BE2C (cell line): ENCODE data around the gene TMEM121B.

Source experiments
- DNase-seq: peaks from one replicate; pipeline ENCODE4 v3.0.0-alpha.2; 2020
- H3K27me3 ChIP-seq: fragments of 250-450 bp; sonication (Bioruptor Pico); 2 replicates; pipeline ENCODE4 v1.5.1; 2020; ENCODE audit warnings: mild to moderate bottlenecking
- H3K36me3 ChIP-seq: fragments of 250-450 bp; sonication (Bioruptor Pico); 2 replicates; pipeline ENCODE4 v1.5.1; 2020; ENCODE audit warnings: mild to moderate bottlenecking
- H3K4me1 ChIP-seq: fragments of 250-450 bp; sonication (Bioruptor Pico); 2 replicates; pipeline ENCODE4 v1.5.1; 2020
- H3K4me3 ChIP-seq: 2 replicates; pipeline ENCODE4 v1.5.1; 2011; ENCODE audit warnings: low read depth, low read length
- H3K9me3 ChIP-seq: fragments of 250-450 bp; sonication (Bioruptor Pico); 2 replicates; pipeline ENCODE4 v1.5.1; 2020
- CTCF ChIP-seq: IDR thresholded peaks from 2 replicates; pipeline ENCODE4 v1.5.1; 2012; ENCODE audit warnings: mild to moderate bottlenecking, low read depth, low read length

Gene TMEM121B

GRCh38 chr22:17115945-17116565 lies 5.1 kb downstream of the TMEM121B start:
- no peaks in the 10 kb centered on the region for H3K27me3 ChIP-seq
- H3K4me3 ChIP-seq, result no peak overlapping the region
- no peaks in the 10 kb centered on the region for H3K36me3 ChIP-seq
- no peak for TF ChIP-seq CTCF
- no peak for DNase-seq
- no peaks in the 10 kb centered on the region for H3K9me3 ChIP-seq
- no peaks in the 10 kb centered on the region for H3K4me1 ChIP-seq

DNA sequence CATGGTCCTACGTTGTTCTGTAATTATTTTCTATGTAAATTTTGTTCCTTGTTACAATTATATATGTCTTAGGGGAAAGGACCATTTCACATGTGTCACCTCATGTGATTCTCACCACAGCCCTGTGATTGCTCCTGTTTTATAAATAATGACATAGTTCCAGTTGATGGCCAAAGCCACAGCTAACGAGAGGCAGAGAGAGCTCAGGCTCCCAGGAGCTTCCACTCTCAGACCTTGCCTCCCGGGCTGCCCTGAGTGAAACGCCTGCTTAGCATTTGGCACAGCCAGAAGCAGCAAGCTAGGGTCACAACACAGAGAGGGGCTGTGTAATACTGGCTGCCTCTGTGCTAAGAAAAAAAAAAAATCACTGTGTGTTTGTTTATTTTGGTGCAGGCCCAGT lies 5.9 kb downstream of the TMEM121B start:
- Histone ChIP-seq H3K4me3 (no peak overlapping the region), H3K36me3 (no peaks in the 10 kb centered on the region), H3K9me3 (no peaks in the 10 kb centered on the region), H3K4me1 (no peaks in the 10 kb centered on the region), H3K27me3 (no peaks in the 10 kb centered on the region)
- TF ChIP-seq CTCF, result no peak
- no peak for DNase-seq

GRCh38 chr22:17114898-17115235 lies 6.3 kb downstream of the TMEM121B start:
- no peak for DNase-seq
- Histone ChIP-seq H3K27me3 (no peaks in the 10 kb centered on the region), H3K4me1 (no peaks in the 10 kb centered on the region), H3K36me3 (no peaks in the 10 kb centered on the region), H3K9me3 (no peaks in the 10 kb centered on the region), H3K4me3 (no peak overlapping the region)
- no peak for TF ChIP-seq CTCF

DNA sequence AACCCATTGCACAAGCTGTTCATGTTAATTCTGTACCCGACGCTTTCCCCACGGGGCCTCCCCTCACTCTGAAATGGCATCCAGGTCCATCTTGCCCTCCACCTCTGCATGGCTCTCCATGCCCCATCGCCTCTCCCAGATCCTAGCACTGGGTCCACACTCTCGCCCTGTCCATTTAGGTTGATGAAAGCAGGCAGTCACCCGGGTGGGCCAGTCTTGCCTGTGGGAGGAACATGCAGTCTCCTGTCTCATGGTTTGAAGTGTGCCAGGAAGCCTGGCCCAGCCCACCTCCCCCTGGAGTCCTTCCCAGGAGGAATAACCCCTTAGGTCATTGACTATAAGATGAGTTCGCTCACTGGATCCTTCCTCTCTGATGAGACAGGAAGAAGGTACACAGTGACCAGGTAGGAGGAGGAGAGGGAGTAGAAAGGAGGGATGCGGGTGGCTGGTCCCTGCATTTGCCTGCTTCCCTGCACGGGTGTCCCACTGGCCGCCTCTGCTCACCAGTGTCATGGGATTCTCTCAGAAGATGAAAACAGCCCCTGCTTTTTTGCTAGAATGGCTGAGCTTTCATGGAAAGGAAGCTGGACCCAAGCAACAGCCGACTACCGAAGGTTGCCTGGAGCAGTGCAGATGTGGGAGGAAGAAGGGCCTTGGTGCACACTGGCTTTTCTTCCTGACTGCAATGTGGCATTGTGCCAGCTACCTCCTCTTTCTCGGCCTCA lies 6.8 kb downstream of the TMEM121B start:
- Histone ChIP-seq H3K27me3 (no peaks in the 10 kb centered on the region), H3K4me3 (no peak overlapping the region), H3K4me1 (no peaks in the 10 kb centered on the region), H3K9me3 (no peaks in the 10 kb centered on the region), H3K36me3 (no peaks in the 10 kb centered on the region)
- DNase-seq, result no peak
- no peak for TF ChIP-seq CTCF

DNA sequence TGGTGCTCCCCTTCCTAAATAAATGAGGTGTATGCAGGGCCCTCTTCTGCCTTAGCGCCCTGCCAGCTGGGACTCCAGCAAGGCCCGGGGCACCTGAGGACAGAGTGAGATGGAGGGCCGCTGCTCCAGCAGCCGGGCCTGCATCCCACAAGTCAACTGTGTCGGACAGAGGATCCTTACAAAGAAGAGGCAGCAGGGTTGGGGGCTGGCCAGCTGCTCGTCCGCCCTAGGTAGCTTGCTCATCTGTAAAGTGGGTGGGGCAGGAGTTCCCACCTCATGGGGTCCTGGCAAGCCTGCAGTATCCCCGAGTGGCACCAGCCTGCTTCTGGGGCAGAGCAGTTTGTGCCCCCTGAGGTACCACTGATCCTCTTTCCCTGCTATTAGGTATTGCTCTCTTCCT lies 7.6 kb downstream of the TMEM121B start:
- Histone ChIP-seq H3K27me3 (no peaks in the 10 kb centered on the region), H3K4me1 (no peaks in the 10 kb centered on the region), H3K4me3 (no peak overlapping the region), H3K36me3 (no peaks in the 10 kb centered on the region), H3K9me3 (no peaks in the 10 kb centered on the region)
- DNase-seq, result no peak
- TF ChIP-seq CTCF, result no peak

GRCh38 chr22:17112491-17113042 lies 8.6 kb downstream of the TMEM121B start:
- H3K4me3 ChIP-seq, result no peak overlapping the region
- no peaks in the 10 kb centered on the region for H3K9me3 ChIP-seq
- no peak for DNase-seq
- H3K4me1 ChIP-seq, result no peaks in the 10 kb centered on the region
- no peak for TF ChIP-seq CTCF
- H3K36me3 ChIP-seq, result no peaks in the 10 kb centered on the region
- no peaks in the 10 kb centered on the region for H3K27me3 ChIP-seq
